Jurkat, Clone E6-1 (cell line): ENCODE results near the gene BTBD9.
"Not testable (repeated sequence)": the region's sequence is repeated elsewhere in the genome, so short reads cannot be mapped to it uniquely, and the experiment has no call there.

Experiments used
- DNase-seq: peaks from one replicate; pipeline ENCODE4 v3.0.0-alpha.2; 2011; ENCODE audit warnings: low read depth, low spot score
- H3K4me3 ChIP-seq: 2 replicates; pipeline ENCODE4 v1.5.1; 2011; ENCODE audit warnings: mild to moderate bottlenecking, low read length, control low read depth, moderate library complexity

BTBD9 gene

DNA sequence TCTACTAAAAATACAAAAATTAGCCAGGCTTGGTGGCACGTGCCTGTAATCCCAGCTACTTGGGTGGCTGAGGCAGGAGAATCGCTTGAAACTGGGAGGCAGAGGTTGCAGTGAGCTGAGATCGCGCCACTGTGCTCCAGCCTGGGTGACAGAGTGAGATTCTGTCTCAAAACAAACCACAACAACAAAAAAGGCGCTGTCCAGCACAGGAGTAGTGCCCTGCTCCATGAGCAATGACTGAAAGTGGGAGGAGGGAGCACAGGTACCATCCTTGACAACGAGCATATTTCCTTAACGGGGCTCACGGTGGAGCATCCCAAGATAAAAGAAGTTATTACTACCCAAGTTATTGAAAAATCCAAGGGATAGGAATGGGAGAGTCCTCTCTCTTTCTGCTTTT lies 291.9 kb downstream of the BTBD9 start:
- not testable (repeated sequence) for DNase-seq, H3K4me3 ChIP-seq

DNA sequence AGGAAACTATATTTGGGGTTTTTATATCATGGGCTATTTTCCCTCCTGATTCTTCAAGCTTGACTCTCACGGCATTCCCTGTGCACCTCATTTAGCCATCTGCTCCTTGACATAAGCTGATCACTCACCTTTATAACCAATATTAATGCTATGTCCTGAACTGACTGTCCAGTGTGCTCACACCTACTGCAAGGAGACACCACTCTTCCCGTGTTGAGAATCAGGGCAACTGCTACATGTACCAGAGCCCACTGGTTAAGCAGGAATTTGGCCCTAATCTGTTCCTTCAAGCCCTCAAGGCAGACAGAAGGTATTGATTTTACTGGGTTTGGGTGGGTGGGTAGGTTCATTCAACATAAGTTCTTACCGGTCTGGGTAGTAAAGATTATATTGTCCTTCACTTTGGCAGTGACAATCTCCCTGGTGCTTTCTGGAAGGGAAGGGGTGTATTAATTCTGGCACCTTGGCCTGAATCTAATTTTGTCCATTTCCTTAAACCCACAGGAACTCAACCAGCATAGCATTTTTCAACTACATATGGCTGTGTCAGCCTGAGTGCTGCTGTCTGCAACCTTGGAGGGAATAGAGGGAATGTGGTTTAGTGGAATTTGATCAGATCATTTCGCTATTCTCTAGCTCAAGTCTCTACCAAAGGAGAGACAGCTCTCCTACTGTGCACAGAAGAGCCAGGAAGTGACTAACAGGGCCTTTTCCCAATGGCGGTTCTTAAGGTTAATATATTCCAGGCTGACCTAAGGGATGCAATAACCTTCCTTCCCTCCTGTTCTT lies 293.2 kb downstream of the BTBD9 start:
- DNase-seq: no peak
- no peak overlapping the region for H3K4me3 ChIP-seq

GRCh38 chr6:38345586-38345985 lies 294.1 kb downstream of the BTBD9 start:
- no peak for DNase-seq
- no peak overlapping the region for H3K4me3 ChIP-seq

- no peak for DNase-seq
- no peak overlapping the region for H3K4me3 ChIP-seq
These were observed 298.2 kb downstream of the BTBD9 start for GRCh38 chr6:38341496-38341895.

DNA sequence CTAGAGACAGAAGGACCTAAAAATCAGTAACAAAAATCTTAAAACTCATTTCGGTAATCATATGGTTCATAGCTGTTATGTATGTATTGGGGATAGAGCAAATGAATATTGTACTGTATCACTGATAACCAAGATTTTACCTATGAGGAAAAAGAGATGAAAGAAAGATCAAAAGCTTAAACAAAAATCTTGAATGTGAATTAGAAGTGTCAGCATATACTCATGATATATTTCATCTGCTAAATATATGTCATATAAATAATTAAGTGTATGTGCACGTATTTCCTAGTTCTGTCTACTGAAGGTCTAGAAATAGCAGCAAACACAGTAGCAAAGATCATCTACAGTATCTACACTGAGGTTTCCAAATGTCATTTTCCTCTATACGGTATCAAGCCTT lies 299.8 kb downstream of the BTBD9 start:
- no peak for DNase-seq
- no peak overlapping the region for H3K4me3 ChIP-seq

DNA sequence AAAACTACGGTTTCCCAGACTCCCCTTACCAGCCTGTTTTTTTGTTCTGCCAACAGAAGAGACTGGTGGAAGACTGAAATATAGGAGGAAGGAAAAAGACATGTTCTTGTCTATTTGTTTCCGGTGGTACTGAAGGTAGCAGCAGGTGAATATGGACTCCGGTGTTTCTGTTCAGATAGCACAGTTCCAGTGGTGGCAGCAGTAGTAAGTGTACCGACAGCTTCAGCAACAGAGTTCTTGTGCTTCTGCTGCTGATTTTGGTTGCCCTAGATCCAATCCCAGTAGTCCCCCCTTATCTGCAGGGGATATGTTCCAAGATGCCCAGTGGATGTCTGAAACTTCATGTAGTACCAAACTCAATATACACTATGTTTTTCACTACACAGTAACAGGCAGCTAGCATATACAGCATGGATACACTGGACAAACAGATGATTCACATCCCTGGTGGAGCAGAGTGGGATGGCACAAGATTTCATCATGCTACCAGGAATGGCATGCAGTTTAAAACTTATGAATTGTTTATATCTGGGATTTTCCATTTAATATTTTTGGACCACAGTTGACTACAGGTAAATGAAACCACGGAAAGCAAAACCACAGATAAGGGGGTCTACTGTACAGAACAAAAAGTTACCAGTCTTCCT lies 301.8 kb downstream of the BTBD9 start:
- DNase-seq: no peak
- no peak overlapping the region for H3K4me3 ChIP-seq

DNA sequence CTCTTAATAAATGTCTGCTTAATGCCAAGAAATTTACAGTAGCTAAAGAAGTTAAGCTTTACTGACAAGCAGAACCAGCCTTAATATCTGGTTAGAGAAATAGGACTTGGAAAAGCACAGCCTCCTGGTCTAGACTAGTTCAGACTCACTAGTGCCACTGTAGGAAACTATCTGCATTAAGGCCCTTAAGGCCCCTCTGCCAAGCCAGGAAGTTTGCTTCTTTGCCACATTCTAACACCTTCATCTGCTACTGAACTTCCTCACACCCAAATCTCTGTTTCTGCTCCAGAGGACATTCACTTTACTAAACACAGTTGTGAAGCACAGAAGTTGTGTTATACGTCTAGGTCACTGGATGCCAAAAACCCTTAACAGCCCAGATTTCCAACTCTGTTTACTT lies 302.8 kb downstream of the BTBD9 start:
- no peak overlapping the region for H3K4me3 ChIP-seq
- DNase-seq: no peak

DNA sequence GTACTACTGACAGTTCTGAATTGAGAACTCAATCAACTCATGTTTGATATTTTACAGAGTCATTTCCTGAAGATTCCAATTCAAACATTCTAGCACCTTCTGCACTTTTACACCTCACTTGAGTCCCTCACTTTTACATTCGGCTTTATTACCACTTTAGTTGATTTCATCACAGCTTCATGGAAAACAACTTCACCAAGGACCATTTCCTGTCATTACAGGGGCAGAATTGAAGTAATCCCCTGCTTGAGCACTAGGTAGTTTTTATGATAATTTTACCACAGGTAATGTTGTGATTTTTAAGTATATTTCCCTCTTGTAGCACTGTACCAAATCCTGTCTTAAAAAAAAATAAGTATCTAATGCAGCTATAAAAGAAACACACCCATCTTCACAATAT lies 312.9 kb downstream of the BTBD9 start:
- no peak overlapping the region for H3K4me3 ChIP-seq
- no peak for DNase-seq

DNA sequence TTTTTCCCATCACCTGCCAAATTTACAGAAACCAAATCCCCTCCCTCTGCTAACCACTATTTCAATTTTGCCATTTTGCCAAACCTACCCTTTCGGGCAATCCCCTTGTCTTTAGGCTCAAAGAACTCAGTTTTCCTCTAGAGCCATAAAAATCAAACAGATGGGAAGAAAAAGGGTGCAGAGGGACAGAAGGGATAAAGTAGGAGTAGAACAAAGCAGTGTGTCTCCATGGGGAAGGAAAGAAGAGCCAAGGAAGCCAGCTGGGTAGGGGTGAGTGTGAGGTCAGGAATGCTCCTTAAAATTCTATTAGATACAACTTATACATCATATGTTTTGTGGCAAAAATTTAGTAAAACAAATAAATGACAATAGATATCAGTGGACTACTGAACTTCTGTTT lies 316.5 kb downstream of the BTBD9 start:
- DNase-seq: no peak
- H3K4me3 ChIP-seq: no peak overlapping the region

- DNase-seq: no peak
- no peak overlapping the region for H3K4me3 ChIP-seq
These were observed 317.6 kb downstream of the BTBD9 start for GRCh38 chr6:38322138-38322537.

DNA sequence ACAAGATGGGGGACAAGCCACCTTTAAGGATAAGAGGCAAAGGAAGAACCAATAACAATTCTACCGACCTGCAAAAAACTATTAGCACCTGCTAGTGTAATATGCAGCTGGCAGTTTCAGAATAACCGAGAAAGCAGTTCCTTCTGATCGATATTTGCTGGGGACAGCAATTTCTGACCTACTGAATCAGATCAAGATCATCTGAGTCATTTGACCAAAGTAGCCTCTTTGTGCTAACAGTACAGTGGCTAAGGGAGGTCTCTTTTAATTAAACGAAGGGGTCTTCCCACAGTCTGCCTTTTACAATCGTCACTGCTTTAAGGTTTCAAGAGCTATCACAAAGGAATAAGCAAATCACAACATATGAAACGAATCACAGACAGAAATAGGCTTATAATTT lies 318.9 kb downstream of the BTBD9 start:
- DNase-seq: no peak
- no peak overlapping the region for H3K4me3 ChIP-seq

- DNase-seq: no peak
- H3K4me3 ChIP-seq: no peak overlapping the region
These were observed 319.4 kb downstream of the BTBD9 start for GRCh38 chr6:38320358-38320757.

GRCh38 chr6:38319256-38320212 lies 320.2 kb downstream of the BTBD9 start:
- DNase-seq: no peak
- no peak overlapping the region for H3K4me3 ChIP-seq

DNA sequence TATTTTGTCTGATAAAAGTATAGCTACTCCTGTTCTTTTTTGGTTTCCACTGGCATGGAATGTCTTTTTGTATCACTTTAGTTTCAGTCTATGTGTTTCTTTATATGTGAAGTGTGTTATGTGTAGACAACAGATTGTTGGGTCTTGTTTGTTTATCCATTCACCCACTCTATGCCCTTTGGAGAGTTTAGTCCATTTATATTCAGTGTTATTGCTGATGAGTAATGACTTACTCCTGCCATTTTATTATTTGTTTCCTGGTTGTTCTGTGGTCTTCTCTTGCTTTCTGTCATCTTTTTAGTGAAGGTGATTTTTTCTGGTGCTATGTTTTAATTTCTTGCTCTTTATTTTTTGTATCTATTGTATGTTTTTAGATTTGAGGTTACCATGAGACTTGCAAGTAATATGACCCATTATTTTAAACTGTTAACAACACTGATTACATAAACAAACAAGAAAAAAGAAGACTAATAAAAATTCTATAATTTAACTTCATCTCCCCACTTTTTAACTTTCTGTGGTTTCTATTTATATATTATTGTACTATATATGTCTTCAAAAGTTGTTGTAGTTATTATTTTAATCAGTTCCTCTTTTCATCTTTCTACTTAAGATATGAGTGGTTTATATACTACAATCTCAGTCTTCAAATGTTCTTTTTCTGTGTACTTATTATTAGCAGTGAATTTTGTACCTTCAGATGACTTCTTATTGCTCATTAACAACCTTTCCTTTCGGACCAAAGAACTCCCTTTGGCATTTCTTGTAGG lies 323.4 kb downstream of the BTBD9 start:
- no peak for DNase-seq
- no peak overlapping the region for H3K4me3 ChIP-seq

- no peak for DNase-seq
- H3K4me3 ChIP-seq: no peak overlapping the region
These were observed 328.5 kb downstream of the BTBD9 start for GRCh38 chr6:38311201-38311600.

- no peak overlapping the region for H3K4me3 ChIP-seq
- no peak for DNase-seq
These were observed 329.7 kb downstream of the BTBD9 start for GRCh38 chr6:38310061-38310460.

- peak; percentile 75 for DNase-seq
- H3K4me3 ChIP-seq: no peak overlapping the region
These were observed 332.0 kb downstream of the BTBD9 start for GRCh38 chr6:38307740-38308139.

DNA sequence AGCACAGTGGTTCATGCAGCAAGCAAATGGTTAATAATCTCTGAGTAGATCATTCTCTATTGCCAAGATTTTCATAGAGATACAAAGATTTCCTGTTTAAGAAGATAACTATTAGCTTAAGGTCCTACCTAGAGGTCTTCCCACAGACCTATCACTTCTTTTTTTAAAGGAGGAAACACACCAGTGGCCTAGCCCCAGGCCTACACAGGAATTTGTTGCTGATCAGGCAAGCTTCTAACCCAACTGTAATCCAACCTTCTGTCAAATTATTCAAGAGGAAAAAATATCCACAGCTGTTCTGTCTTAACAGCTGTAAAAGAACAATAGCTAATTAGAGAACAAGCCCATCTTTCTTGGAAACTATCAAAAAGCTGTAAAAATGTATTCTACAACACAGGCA lies 332.8 kb downstream of the BTBD9 start:
- DNase-seq: no peak
- no peak overlapping the region for H3K4me3 ChIP-seq

GRCh38 chr6:38305995-38306681 lies 333.6 kb downstream of the BTBD9 start:
- DNase-seq: no peak
- no peak overlapping the region for H3K4me3 ChIP-seq
